ENCODE measurements around the gene EME2.

The EME2 gene

DNA sequence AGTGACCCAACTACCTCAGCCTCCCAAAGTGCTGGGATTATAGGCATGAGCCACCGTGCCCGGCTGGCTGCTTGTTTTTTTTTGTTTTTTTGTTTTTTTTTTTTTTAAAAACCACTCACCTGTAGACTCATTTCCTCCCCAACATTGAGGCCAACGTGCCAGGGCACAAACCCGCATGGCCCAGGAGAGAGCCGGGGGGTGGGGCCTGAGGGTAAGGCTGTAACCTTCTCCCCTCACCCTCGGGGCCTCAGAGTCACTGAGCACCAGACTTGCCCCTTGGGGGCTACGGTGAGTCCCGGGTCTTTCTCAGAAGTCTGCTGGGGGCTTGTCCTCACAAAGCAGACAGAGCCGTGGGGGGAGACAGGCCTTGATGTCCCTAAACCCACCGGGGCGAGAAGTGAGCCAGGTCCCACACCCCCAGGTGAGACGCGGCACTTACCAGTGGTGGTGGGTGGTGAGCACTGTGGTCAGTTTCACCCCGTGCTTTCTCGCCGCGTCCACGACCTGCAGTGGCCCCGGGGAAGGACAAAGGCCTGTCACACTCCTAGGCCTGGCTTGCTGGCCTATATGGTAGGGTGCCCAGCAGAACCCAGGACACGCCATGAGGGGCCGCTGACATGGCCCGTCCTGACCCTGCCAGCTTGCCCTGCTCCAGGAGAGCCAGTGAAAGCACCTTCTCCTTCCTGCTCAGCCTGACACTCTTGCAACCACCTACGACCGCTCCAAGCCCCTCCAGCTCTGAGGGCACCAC, 49.4 kb downstream of the EME2 start:
- ATAC-seq, result no peak

DNA sequence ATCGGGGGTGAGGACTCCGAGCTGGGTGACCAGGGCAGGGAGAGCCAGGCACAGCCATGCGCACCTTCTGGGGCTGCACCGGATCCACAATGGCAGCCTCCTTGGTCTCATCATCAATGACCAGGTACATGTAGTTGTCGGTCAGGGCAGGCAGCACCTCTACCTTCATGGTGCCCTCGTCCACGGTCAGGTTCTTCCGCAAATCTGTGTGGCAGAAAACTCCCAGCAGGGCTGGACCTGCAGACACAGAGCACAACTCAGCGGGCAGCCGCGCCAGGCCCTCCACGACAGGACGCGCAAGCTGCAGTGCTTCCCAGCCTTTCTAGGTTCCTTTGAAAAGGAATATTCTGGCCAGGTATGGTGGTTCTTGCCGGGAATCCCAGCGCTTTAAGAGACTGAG, 50.2 kb downstream of the EME2 start:
- ATAC-seq, result no peak
- no peak for TF ChIP-seq ARNTL (CRISPR knock-in tag; IDR thresholded peaks at IDR 0.05; ENCODE audit: borderline replicate concordance, low read depth)
- no peak for TF ChIP-seq TOX (CRISPR knock-in tag; IDR thresholded peaks at IDR 0.05; ENCODE audit: borderline replicate concordance)
- TF ChIP-seq ZNF565 (CRISPR knock-in tag; conservative IDR thresholded peaks at IDR 0.05; ENCODE audit: low read depth), result no peak
- TF ChIP-seq, protein P1, sequence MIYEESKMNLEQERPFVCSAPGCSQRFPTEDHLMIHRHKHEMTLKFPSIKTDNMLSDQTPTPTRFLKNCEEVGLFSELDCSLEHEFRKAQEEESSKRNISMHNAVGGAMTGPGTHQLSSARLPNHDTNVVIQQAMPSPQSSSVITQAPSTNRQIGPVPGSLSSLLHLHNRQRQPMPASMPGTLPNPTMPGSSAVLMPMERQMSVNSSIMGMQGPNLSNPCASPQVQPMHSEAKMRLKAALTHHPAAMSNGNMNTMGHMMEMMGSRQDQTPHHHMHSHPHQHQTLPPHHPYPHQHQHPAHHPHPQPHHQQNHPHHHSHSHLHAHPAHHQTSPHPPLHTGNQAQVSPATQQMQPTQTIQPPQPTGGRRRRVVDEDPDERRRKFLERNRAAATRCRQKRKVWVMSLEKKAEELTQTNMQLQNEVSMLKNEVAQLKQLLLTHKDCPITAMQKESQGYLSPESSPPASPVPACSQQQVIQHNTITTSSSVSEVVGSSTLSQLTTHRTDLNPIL (CRISPR knock-in tag; IDR thresholded peaks at IDR 0.05; ENCODE audit: low read depth), result no peak
- TF ChIP-seq, protein P2, sequence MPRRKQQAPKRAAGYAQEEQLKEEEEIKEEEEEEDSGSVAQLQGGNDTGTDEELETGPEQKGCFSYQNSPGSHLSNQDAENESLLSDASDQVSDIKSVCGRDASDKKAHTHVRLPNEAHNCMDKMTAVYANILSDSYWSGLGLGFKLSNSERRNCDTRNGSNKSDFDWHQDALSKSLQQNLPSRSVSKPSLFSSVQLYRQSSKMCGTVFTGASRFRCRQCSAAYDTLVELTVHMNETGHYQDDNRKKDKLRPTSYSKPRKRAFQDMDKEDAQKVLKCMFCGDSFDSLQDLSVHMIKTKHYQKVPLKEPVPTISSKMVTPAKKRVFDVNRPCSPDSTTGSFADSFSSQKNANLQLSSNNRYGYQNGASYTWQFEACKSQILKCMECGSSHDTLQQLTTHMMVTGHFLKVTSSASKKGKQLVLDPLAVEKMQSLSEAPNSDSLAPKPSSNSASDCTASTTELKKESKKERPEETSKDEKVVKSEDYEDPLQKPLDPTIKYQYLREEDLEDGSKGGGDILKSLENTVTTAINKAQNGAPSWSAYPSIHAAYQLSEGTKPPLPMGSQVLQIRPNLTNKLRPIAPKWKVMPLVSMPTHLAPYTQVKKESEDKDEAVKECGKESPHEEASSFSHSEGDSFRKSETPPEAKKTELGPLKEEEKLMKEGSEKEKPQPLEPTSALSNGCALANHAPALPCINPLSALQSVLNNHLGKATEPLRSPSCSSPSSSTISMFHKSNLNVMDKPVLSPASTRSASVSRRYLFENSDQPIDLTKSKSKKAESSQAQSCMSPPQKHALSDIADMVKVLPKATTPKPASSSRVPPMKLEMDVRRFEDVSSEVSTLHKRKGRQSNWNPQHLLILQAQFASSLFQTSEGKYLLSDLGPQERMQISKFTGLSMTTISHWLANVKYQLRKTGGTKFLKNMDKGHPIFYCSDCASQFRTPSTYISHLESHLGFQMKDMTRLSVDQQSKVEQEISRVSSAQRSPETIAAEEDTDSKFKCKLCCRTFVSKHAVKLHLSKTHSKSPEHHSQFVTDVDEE (CRISPR knock-in tag; IDR thresholded peaks at IDR 0.05), result no peak
- TF ChIP-seq ZFP30 (CRISPR knock-in tag; IDR thresholded peaks at IDR 0.05), result no peak
- TF ChIP-seq GLIS3 (CRISPR knock-in tag; IDR thresholded peaks at IDR 0.05), result no peak
- TF ChIP-seq RARB (CRISPR knock-in tag; IDR thresholded peaks at IDR 0.05), result no peak
- no peak for TF ChIP-seq ZNF70 (CRISPR knock-in tag; IDR thresholded peaks at IDR 0.05)
- TF ChIP-seq, protein P3, sequence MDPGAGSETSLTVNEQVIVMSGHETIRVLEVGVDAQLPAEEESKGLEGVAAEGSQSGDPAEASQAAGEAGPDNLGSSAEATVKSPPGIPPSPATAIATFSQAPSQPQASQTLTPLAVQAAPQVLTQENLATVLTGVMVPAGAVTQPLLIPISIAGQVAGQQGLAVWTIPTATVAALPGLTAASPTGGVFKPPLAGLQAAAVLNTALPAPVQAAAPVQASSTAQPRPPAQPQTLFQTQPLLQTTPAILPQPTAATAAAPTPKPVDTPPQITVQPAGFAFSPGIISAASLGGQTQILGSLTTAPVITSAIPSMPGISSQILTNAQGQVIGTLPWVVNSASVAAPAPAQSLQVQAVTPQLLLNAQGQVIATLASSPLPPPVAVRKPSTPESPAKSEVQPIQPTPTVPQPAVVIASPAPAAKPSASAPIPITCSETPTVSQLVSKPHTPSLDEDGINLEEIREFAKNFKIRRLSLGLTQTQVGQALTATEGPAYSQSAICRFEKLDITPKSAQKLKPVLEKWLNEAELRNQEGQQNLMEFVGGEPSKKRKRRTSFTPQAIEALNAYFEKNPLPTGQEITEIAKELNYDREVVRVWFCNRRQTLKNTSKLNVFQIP (CRISPR knock-in tag; IDR thresholded peaks at IDR 0.05; ENCODE audit: borderline replicate concordance, low read depth), result no peak
- TF ChIP-seq ZC3H10 (CRISPR knock-in tag; IDR thresholded peaks at IDR 0.05), result no peak

More for the DNA sequence above, 49.4 kb downstream of the EME2 start:
- no peak for TF ChIP-seq ZC3H10 (CRISPR knock-in tag; IDR thresholded peaks at IDR 0.05)
- no peak for TF ChIP-seq ZNF70 (CRISPR knock-in tag; IDR thresholded peaks at IDR 0.05)
- TF ChIP-seq, protein P2 (CRISPR knock-in tag; IDR thresholded peaks at IDR 0.05), result no peak
- no peak for TF ChIP-seq ZFP3 (CRISPR knock-in tag; IDR thresholded peaks at IDR 0.05)
- TF ChIP-seq, protein P4, sequence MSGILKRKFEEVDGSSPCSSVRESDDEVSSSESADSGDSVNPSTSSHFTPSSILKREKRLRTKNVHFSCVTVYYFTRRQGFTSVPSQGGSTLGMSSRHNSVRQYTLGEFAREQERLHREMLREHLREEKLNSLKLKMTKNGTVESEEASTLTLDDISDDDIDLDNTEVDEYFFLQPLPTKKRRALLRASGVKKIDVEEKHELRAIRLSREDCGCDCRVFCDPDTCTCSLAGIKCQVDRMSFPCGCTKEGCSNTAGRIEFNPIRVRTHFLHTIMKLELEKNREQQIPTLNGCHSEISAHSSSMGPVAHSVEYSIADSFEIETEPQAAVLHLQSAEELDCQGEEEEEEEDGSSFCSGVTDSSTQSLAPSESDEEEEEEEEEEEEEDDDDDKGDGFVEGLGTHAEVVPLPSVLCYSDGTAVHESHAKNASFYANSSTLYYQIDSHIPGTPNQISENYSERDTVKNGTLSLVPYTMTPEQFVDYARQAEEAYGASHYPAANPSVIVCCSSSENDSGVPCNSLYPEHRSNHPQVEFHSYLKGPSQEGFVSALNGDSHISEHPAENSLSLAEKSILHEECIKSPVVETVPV (CRISPR knock-in tag; IDR thresholded peaks at IDR 0.05), result no peak
- no peak for TF ChIP-seq TCF4 (CRISPR knock-in tag; IDR thresholded peaks at IDR 0.05; ENCODE audit: borderline replicate concordance)
- TF ChIP-seq ISL1 (CRISPR knock-in tag; IDR thresholded peaks at IDR 0.05), result no peak
- no peak for TF ChIP-seq TOX (CRISPR knock-in tag; IDR thresholded peaks at IDR 0.05; ENCODE audit: borderline replicate concordance)
- no peak for TF ChIP-seq ZNF565 (CRISPR knock-in tag; conservative IDR thresholded peaks at IDR 0.05; ENCODE audit: low read depth)

DNA sequence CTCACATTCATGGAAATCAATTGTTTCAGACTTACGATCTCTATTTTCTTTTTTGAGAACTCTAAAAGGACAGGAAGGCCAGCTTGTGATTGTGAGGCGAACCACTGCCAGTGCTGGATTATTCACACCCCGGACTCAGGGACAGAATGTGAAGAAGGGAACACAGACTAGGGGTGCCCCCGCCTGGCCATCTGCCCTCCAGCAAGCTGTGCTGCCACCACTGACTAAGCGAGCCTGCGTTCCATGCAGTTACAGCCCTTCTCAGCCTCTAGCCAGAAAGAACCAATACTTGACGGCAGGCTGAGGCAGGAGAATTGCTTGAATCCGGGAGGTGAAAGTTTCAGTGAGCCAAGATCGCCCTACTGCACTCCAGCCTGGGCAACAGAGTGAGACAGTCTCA, 51.2 kb downstream of the EME2 start:
- no peak for ATAC-seq
- no peak for TF ChIP-seq BACH2 (CRISPR knock-in tag; IDR thresholded peaks at IDR 0.05; ENCODE audit: borderline replicate concordance)
- no peak for TF ChIP-seq ESRRG (CRISPR knock-in tag; IDR thresholded peaks at IDR 0.05)
- TF ChIP-seq, protein P3 (CRISPR knock-in tag; IDR thresholded peaks at IDR 0.05; ENCODE audit: borderline replicate concordance, low read depth), result no peak
- no peak for TF ChIP-seq ZNF70 (CRISPR knock-in tag; IDR thresholded peaks at IDR 0.05)
- TF ChIP-seq TCF4 (CRISPR knock-in tag; IDR thresholded peaks at IDR 0.05; ENCODE audit: borderline replicate concordance), result no peak
- no peak for TF ChIP-seq ZNF8 (CRISPR knock-in tag; IDR thresholded peaks at IDR 0.05)

Data from SK-N-SH treated with all-trans-retinoic acid at 6 μM for 48 hours (cell line).